ENCODE data around the gene UIMC1.

Gene UIMC1

DNA sequence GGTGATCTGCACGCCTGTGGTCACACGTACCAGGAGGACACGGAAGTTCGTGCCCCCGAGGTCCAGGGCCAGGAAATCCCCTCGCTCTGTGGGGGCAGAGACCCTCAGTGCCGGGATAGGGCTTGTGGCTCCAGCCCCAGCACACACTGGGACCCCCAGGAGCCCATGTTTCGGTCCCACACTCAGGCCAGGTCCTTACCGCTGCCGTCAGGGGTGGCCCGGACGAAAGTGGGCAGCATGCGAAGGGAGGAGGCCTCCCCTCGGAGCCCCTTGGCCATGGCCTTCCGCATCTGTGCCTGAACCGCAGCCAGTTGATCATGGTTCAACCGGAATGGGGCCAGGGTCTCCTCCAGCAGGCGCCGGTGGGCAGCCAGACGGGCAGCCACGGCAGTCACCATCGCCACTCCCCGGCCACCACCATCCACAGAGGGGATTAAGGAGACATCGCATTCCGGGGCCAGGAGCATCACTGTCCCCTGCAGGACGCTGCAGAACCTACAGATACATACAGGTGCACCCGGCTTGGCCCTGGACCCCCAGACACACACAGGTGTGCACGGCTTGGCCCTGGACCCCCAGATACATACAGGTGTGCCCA, 119.2 kb downstream of the UIMC1 start:
- no peak for DNase-seq (ENCODE audit: low read depth)
- TF ChIP-seq, protein P1, sequence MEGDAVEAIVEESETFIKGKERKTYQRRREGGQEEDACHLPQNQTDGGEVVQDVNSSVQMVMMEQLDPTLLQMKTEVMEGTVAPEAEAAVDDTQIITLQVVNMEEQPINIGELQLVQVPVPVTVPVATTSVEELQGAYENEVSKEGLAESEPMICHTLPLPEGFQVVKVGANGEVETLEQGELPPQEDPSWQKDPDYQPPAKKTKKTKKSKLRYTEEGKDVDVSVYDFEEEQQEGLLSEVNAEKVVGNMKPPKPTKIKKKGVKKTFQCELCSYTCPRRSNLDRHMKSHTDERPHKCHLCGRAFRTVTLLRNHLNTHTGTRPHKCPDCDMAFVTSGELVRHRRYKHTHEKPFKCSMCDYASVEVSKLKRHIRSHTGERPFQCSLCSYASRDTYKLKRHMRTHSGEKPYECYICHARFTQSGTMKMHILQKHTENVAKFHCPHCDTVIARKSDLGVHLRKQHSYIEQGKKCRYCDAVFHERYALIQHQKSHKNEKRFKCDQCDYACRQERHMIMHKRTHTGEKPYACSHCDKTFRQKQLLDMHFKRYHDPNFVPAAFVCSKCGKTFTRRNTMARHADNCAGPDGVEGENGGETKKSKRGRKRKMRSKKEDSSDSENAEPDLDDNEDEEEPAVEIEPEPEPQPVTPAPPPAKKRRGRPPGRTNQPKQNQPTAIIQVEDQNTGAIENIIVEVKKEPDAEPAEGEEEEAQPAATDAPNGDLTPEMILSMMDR (IDR thresholded peaks at IDR 0.05; ENCODE audit: low read depth, low read length, missing control alignments) = no peak

DNA sequence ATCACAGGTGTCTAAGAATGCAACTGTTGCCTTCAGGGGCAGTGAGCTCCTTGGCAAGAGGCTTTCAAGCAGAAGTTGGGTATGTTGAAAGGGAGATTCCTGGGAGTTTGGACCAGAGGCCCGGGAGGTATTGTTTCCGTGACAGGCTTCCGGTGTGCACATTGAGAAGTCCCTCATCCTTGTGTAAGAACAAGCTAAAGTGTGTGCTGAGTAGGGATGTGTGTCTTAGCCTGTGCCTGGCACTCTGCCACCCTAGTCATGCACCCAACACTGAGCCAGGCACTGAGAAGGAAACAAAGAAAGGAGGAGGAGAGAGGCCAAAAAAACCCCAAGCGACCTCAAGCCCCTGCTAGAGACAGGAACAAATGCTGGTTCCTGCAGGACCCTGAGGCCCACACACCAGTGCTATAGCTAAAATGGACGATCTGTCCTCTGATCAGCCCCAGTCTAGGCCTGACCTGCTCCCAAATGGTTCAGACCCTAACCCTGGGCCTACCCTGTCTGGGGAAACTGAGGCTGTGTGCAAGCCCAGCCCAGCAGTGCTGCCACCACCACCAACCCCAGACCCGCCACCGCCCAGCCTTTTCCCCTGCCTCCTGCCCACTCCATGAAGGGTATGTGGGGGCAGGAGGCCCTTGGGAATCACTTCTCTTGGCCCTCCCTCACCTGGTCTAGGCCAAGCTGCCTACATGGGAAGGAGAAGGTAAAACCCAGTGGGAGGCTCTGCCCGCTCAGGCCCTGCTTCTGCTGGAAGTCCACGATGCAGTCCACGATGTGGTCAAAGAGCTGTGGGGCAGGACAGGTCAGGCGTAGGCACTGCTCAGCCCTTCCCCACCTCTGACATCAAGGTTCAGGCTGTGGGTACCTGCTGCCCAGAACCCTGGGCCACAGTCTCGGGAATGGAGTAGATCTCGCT, 120.0 kb downstream of the UIMC1 start:
- H3K4me3 ChIP-seq (ENCODE audit: low read depth, low read length) = no peak overlapping the region
- DNase-seq (ENCODE audit: low read depth) = no peak
- TF ChIP-seq, protein P1 (IDR thresholded peaks at IDR 0.05; ENCODE audit: low read depth, low read length, missing control alignments) = no peak

More for the DNA sequence above, 119.2 kb downstream of the UIMC1 start:
- H3K4me3 ChIP-seq (ENCODE audit: low read depth, low read length) = no peak overlapping the region

DNA sequence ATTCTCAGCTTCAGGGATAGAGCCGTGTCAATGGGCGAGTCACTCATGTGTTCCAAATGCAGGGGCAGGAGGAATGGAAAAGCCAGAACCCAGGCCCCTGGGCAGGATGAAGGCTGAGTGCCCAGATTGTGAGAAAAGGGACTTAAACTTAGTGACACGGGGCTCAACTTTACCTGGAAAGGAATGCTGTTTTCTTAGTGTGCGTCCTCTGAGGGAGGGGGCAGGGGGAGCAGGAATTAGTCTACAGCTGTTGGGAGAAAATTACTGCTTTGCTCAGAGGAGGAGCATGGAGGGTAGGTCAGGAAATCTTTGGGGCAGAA, 122.0 kb downstream of the UIMC1 start:
- no peak for DNase-seq (ENCODE audit: low read depth)
- H3K4me3 ChIP-seq (ENCODE audit: low read depth, low read length) = no peak overlapping the region
- TF ChIP-seq, protein P1 (IDR thresholded peaks at IDR 0.05; ENCODE audit: low read depth, low read length, missing control alignments) = no peak

DNA sequence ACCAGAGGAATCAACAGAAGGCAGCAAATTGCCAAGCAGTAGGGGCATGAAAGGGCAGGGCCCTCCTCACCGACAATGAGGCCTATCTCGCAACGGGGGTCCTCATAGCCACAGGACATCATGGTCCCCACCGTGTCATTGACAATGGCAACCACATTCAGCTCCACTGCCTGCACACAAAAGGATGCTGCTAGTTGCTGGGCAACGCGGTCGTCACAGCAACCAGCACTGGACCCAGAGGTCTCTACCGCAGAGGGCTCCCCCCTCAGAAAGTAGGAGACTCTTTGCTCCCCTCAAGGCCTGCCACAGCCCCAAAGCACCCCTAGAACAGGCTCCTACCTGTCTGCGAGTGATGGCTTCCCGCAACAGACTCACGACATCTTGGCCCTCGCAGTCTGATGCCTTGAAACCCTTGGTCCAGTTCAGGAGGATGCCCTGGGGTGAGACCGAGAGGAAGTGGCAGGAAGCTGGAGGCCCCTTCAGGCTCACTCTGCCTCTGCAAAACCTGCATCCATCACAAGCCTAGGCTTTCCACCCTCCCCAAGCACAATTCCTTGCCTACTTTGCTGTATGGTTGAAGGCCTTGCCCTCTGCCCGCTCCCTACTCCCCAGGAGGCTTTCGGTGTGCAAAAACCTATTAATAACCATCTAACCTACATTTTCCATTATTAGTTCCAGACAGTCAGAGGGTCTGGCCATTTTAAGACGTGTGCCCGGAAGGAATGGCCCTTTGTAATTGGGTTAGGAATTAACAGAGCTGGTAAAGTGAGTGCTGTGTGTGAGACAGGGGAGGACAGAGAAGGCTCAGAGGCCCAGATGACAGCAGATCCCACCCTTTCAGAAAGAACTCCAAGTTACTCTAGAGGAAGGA, 122.6 kb downstream of the UIMC1 start:
- DNase-seq (ENCODE audit: low read depth) = no peak
- TF ChIP-seq, protein P1 (IDR thresholded peaks at IDR 0.05; ENCODE audit: low read depth, low read length, missing control alignments) = no peak
- no peak overlapping the region for H3K4me3 ChIP-seq (ENCODE audit: low read depth, low read length)

DNA sequence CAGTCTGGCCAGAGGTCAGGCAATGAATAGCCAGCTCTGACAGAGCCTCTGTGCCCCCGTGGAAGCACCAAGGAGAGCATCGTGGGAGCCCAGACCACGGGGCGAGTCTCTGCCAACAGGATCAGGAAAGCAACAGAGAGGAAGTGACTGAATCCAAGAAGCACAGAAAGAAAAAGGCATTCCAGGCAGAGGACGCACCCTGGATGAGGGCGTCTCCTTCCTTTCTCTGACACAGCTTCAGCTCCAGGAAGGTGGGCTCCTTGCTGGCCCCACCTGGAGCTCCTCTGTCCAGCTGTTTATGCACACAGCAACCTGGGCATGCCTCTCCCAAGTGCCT, 124.0 kb downstream of the UIMC1 start:
- DNase-seq (ENCODE audit: low read depth) = no peak
- no peak overlapping the region for H3K4me3 ChIP-seq (ENCODE audit: low read depth, low read length)
- TF ChIP-seq, protein P1 (IDR thresholded peaks at IDR 0.05; ENCODE audit: low read depth, low read length, missing control alignments) = no peak

DNA sequence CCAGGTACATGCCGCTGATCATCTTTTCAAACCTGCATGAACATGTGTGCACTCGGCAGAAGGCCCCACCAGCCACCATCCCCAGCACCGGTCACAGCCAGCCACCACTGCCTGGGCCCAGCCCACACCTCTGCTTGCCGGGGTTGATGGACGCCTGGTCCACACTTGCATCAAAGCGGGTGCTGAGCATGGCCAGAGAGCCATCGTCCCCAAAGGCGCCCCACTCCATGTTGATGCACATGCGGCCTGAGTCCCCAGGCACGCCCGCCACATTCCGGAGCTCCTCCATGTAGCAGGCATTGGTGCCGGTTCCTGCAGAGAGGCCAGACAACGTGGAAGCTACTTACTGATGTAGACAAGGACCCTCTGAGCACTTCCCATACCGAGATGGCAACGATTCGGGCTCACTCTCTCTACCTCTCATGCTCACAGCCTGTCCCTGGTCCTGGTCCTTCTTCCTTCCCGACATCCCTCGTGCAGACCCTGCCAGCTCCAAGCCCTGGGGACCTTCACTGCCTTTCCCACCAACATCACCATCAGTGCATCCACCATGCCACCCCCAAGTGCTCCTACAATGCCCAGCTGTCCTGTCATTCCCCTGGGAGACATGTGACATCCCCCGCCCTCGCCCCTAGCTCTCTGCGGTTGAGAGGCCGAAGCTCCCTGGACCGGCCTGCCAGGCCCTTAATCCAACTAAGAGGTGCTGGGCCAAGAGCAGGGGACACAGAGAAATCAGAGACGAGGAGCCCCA, 124.6 kb downstream of the UIMC1 start:
- DNase-seq (ENCODE audit: low read depth) = no peak
- no peak overlapping the region for H3K4me3 ChIP-seq (ENCODE audit: low read depth, low read length)
- TF ChIP-seq, protein P1 (IDR thresholded peaks at IDR 0.05; ENCODE audit: low read depth, low read length, missing control alignments) = no peak
